NCI-H2196 (cell line): ENCODE measurements around the gene USP2.

ENCODE experiments used
- DNase-seq: peaks from one replicate; lab custom pipeline; 2025; ENCODE audit not compliant: unreplicated experiment; lab: John Stamatoyannopoulos, UW

USP2 gene

DNA sequence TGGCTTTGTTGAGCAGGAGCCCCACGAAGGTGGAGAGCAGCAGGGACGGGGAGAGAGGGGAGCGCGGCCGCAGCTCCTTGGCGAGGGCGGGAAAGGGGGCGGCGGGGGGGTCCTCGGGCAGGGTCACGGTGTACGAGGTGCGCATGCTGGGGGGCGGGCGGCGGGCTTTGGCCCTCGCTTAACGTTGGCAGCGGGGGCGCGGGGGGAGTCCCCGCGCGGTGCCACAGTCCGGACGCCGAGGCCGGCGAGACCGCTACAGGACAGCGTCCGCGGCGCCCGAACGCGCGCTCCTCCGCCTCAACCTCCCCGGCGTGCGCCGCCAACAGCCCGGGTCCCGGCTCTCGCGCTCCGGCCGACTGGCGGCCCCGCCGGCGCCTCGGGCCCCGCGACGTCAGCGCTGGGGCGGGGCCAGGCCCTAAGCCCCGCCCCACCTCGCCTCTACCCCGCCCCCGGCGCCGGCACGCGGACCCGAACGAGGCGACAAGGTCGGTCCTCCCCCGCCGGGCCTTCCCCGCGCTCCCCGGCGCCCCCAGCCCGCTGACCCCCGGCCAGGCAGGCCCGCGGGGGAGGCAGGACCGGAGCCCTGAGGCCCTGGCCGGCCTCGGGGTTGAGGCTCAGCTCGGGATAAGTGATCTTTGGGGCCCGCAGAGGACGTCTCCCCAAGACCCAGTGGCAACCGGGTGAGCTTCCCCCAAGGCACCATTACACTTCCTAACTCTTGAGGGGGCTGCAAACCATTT is 17.5 kb downstream of the USP2 start:
- peak; percentile 40 for DNase-seq

DNA sequence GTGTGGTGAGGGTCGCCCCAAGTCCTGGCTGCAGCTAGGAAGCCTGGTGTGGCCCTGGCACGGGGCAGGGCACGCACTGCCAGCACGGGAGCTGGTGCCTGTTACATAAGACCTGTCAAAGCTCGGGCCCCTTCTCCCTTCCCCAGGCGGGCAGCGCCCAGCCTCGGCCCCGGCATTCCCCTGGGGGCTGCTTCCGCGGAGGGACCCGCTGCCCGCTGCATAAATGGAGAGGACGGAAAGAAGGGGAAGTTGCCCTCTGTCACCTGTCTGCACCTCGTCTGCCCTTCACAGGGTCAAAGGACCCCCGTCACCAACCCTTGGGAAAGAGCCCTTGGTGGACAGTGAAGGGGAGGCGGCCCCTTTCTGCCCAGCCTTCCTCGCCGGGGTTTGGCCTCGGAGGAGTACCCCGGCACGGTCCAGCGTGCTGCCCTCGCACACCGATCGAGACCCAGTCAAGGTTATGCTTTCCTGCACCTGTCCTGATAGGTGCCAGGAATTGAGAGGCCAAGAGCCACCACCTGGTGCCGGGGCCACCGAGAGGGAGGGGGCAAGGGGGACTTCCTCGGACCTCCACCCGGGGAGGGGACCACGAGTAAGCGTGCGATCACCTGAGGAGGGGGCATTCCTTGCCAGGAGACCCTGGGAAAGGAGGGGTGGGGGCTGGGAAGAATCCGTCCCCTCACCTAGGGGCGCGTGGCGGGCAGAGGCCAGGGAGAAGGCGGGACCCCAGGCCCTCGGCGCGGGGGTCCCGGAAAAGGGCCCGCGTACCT is 18.2 kb downstream of the USP2 start:
- DNase-seq: no peak

DNA sequence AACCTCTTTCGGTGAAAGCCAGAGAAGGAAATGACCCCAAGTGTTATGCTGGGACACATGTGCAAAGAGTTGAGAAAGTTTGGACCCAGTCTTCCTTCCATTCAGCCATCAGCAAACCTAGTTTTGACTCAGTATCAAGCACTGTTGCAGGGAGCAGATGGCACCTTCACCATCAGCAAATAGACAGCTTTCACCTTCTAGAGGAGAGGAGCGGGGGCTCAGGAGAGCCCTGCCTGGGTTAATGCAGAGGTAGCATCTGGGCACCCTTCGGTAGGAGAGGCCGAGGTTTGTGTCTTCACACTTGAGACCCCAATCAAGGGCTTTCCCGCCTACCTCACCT is 18.8 kb downstream of the USP2 start:
- DNase-seq: no peak

DNA sequence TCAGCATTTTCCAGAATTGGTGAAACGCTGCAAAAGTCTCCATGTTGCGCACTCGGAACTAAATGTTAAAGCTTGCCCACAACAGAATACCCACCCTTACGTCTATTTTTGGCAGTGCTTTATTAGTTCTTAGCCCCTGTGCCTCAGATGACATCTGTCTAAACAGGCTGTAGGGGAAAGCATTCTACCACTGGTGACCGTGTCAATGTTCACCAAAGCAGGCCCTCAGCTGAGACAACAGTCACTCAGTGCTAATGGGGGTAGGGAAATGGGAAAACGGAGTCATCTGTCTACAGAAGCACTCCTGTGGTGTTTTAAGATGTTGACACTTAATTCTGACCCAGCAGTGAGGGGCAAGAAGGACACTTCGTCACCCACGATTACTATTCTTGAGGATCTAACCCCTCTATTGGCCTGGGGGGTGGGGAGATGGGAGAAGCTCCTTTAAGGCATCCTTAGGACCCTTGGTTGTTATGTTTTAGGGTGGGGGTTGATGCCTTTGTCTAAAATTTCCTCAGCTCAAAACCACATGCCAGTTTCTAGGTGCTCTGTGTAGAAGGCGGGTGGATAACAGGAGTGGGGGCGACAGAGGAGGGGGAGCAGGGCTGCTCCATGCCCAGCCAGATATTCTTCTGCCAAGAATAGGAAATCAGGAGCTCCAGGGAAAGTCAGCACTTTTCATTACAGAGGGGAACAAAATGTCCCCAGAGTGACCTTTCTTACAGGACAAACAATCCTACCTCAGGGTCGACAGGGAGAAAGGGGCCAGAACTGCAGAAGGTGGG is 19.4 kb downstream of the USP2 start:
- no peak for DNase-seq

DNA sequence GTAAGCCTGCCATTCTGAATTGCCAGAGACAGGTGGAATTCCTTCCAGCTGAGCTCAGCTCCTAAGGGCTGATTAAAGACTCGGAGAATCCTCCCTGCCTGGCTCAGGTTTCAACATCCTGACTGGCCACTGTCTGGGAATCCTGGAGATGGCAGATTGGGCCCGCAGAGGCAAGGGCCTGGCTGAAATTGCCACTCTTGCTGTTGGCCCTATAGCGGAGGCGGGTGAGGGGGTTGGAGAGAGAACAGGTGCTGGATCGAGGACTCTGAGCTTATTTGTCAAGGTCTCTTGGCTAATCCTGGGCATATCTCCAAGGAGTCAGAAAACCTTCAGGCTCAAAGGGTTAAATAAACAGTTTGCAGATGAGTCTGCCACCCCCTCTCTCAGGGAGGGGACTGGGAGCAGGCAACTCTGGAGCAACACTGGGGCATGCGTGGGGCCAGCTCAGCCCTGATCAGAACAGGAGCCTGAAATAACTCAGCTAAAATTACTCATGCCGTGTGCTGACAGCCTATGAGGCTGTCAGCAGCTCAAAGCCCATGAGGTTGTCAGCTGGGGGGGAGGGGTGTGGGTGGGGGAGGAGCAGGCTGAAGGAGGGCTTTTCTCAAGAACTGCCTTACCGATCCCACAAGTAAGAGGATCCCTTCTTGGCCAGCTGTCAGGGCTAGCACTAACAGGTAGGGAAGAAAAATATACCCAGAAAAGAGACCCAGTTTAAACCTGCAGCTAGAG is 20.3 kb downstream of the USP2 start:
- peak; percentile 83 for DNase-seq

DNA sequence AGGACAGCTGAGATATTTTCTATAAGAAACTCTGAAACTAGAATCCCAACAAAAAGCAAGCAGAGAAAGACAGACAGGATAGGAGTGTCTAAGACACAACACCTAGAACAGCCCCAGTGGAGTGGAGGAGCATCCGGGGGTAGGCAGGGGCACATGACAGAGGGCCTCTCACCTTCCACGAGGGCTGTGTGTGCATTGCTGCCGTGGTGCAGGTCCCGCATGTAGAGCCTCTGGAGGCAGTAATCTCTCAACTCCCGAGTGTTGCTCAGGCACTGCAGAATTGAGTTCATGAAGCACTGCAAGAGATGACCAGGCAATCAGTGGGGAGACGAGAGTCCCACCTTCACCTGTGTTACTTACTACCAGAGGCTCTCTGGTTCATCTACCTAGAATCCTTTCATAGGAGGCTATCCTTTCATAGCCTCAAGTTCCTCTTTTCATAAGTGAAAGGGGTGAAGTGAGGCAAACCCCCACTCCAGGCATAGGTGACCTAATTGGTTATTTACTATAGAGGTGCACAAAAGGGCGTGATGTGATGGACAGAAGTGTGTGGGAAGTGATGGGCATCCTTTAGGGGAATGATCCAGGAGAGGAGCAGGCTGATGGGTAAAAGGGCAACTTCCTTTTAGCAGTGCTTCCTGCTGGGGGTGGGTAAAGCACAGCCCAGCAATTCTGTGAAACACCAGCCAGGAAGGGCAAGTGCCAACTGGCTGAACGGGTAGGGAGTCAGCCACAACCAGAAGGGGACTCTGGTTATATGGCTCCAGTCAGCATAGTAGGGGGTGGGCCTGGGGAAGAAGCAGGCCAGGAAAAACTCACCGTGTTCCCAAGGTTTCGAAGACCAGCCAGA is 21.9 kb downstream of the USP2 start:
- no peak for DNase-seq

DNA sequence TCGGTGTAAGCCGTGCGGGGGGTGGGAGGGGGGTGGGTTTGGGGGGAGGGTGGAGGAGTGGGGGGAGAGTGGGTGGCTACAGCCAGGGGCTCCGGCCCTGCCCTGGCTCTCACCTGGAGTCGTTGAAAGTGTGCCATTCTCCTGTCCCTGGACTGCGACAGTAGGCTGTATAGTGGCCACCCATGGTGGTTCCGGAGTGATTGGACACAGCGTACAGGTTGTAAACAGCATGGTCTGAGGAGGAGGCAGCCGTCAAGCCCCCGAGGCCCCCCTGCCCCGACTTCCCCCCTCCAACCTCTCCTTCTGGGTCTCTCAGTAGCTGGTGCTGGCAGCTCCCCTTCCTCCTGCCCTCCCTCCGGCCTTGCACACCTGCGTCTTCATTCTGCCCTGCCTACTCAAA is 24.4 kb downstream of the USP2 start:
- DNase-seq: no peak

DNA sequence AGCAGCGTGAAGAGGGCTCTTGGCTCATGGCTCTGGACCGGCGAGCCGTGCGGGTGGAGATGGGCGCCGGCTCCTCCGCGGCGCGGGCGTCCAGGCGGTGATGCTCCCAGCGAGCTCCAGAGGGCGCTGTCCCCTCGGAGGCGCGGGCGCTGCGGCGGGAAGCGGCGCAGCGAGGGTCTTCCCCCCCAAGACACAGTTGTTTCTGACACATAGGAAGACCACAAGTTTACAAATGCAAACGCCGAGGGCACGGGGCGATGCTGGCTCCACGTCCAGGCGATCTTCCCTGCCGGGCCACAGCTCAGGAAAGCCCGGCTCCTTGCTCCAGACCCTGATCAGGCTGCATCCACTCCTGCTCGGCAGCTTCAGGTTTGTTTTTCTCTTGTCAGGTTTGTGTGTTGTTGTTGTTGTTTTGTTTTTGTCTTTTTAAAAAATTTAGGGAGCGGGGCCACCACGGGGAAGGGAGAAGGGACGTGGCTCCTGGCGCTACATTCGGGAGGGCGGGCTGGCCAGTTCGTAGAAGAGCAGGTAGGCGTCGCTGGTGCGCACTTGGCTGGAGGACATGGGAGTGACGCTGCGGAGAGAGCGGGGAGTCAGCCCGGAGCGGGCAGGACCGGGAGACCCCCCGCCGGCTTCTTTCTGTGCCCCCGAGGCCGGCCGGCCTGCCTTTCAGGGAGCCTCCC is 25.0 kb downstream of the USP2 start:
- DNase-seq: no peak

DNA sequence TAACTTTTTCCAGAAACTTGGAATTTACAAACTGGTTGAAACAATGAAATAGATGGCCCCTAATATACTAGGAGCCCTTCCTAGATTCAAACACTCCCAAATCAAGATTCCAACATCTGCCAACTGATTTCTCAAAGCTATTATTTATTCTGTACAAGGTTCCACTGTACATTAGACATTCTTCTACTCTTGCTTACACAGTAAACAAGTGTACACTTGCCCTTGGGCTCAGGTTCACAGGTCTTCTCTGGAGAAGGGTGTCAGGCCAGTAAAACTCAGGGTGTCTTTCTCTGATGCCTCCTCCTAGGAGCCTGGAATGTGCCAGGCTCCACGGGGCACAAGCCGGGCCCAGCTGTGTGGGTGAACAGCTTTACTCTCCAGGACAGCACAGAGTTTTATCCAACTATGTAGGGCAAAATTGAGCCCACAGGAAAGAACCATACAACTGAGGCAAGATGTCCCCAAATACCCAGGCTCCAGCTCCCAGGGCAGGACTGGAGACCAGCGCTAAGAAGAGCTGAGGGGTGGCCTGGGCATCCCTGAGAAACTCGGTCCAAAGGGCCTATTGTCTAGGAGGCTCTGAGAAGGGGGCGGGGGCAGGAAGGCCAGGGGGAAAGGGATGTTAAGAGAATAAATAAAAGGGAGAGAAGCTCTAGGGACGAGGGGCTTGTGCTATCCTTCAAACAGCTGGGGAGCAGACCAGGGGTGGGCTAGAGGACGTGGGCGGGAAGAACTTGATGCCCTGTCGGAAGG is 26.2 kb downstream of the USP2 start:
- DNase-seq: no peak

DNA sequence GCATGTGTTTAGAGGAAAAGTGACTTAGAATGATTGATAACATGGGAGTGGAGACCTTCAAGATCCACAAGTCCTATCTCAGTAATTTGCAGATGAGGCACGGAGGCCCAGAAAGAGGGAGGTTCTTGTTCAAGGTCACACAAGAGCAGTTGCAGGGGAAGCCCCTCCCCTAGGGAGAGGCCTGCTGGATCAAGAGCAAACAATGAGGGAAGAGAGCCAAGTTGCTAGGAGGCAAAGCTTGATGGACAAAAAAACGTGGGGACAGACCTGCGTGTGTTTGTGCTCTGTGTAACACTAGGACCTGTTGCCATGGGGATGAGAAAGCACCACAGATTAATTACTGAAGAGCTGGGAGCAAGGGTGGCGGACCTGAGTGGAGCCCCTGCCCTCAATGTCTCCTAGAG is 28.6 kb downstream of the USP2 start:
- DNase-seq: peak; percentile 85

DNA sequence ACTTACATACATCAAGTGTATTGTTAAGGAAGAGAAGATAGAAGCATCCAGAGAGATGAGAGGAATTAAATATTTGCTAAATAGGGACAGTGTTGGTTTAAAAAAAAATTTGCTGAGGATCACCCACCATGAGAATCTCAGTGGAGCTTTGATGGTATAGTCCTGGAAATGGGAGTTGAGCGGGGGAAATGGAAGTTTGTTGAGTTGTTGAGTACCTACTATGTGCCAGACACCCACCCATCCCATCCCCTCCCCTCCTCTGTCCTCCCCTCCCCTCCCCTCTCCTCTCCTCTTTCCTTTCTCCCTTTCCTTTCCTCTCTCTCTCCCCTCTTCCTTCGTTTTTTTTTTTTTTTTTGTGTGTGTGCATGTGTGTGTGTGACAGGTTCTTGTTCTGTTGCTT is 30.3 kb downstream of the USP2 start:
- DNase-seq: no peak

DNA sequence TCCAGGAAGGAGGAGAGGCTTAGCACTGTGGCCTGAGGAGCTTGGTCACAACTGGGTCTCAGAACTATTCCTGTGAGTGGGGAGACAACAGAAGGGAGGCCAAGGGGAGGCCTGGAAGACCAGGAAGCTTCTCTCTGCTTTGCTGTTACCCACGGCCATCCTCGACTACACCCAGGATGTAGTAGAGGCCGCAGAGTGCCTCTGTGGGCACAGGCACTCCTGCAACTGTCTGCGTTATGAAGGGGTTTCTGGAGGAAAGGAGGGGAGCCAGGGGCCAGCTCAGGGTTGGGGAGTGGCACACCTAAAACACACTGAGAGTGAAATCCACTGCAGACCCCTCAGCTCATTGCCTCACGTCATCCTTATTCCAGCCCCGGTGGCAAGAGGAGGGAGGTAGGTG is 31.2 kb downstream of the USP2 start:
- DNase-seq: no peak

DNA sequence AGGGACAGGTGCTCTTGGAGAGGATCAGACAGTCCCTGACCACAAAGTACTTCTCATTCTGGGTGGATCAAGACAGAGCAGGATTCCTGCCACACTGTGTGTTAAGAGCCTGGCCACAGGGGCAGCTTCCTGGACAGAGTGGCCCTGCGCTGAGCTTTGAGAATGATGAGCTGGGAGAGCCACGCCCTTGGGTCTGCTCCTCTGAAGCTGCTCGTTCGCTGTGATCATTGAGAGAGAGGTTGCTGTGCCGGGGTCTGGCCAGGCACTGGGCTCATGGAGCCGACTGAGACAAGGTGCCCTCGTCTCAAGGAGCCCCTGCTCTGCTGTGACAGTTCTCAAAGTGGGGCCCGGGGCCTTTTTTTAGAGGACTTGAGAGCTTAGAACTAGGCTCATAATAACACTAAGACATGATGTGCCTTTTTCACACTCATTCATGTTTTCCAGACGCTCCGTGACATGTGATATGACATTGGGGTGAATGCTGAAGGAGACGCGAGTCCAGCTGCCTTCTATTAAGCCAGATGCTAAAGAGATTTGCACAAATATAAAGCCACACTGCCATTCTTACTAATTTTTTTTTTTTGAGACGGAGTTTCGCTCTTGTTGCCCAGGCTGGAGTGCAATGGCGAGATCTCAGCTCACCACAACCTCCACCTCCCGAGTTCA is 33.4 kb downstream of the USP2 start:
- DNase-seq: no peak

DNA sequence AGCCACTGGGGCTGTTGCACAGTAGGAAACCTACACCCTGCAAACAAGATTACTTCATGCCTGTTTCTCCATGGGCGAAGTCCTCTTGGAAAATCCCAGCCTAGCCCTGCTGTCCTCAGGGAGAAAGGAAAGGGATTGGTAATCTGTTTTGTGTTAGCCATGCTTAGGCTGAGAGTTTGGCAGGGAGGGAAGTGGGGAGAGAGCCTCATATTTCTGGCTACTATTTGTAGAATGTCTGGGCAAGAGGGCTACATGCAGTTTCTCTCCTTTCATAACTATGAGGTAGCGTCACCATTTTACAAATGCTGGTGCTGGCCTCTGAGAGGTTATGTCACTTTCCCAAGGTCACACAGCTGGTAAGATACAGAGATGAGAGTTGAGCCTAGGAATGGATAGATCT is 34.2 kb downstream of the USP2 start:
- no peak for DNase-seq

DNA sequence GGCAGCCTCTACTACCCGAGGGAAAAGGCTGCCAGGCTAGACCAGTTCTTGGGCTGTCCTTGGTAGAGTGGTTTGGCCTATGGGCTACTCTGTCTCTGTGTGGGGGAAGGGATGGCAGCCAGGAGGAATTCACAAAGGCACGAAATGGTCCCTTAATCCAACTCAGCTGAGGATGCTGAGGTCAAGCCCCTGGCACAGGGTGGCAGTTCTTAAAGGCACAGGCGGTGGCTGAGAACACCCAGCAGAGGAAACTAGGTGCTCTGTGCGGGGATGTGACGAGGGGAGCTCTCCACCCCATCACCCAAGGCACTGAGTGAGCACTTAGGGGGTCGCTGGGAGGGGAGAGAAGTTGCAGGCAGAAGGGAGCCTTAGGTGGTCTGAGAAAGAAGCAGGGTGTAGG is 34.9 kb downstream of the USP2 start, which contains the start of gene MFRP:
Gene MFRP, minus strand, starts transcription at position 101 of the 400 bp plus-strand sequence. CDS start 192 bp downstream, outside the sequence.
- DNase-seq: no peak

DNA sequence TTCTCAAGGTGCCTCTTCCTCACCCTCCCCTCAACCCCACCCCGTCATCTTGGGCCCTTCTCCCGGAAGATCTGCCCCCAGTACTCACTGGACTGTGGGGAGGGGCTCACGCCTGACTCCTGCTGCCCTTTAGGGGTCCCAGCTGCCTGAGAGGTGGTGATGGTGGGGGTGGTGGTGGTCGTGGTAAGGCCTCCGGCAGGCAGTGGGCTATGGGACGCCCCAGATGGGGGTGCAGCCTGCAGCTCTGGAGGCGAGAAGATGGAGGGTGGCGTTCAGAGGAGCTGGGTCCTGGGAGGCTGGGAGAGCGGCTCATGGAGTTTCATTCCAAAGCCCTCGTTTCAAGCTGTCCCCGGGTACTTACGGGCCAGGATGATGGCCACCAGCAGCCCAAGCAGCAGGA is 35.8 kb downstream of the USP2 start:
- DNase-seq: no peak

DNA sequence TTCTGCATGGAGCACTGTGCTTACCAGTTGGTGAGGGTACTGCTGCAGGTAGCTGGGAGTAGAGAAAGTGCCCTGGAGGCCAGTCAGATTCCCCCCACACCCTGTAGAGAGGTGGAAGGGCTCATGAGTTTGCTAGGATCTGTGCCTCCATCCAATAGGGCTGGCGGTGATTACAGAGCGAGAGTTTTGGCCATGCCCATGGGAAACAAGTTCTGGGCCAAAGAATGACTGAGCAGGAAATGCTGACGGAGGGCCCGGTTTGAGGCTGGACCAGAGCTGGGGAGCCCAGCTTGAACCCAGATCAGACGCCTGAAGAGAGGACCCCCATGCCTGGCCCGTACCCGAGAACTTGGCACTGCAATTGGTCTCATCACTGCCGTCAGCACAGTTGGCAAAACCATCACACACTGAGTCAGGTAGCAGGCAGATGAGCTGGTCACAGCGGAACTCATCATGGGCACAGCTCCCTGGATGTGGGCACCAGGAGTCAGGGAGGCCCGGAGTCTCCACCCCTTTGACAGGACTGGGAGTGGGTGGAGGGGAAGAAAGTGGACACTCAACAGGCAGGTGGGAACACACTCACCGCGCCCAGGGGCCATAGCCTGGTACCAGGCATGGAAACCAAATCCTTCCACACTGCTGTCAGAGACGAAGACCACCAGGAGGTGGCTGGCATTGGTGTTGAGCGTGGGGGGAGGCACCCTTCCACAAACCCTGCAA is 37.0 kb downstream of the USP2 start:
- DNase-seq: no peak

DNA sequence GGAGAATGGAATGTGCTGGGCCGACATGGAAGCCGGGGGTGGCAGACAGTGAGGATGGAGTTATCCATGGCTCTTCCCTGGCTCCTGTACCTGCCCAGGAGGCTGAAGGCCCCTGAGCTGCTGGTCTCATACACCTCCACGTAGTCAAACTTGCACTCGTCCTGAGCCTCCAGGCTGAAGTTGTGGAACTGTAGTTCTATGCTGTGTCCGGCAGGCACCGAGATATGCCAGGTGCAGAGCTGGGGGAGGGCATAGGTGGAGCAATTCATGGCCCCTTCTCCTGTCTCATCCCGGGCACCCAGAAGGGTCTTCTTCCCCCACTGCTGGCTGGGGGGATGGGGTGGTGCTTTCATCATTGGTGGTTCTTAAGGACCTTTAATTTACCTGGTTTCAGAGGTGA is 37.8 kb downstream of the USP2 start:
- no peak for DNase-seq
